Naive thymus-derived CD4-positive, alpha-beta T cell (primary cell): ENCODE measurements around the gene PPP1R13L. TPM values are rescaled to one million over a fixed set of nuclear protein-coding genes. Genes with fewer than 3 reads are reported as not detected.

Source experiments
- ATAC-seq: fragments of 150-1000 bp; cut with Tn5 transposase; 2 replicates; pipeline ENCODE4 v1.10.0; 2021; ENCODE audit warnings: mild to moderate bottlenecking, moderate library complexity
- CTCF ChIA-PET: fragments of 350-600 bp; sonication (Branson Sonifier 250); formaldehyde crosslinking; loops from one replicate; lab custom pipeline; 2021; ENCODE audit warnings: antibody characterized with exemption; lab: Charles Lee
- POLR2A ChIA-PET: fragments of 350-600 bp; sonication (Branson Sonifier 250); formaldehyde crosslinking; loops from one replicate; lab custom pipeline; 2021; ENCODE audit warnings: antibody characterized with exemption, inconsistent platforms; lab: Charles Lee
- DNase-seq, 9 donors: peaks; one replicate each; pipeline versions ENCODE4 v3.0.0 to v3.0.0-alpha.2; 2020 to 2022; ENCODE audit warnings: mixed read lengths in 1 of 9
- H3K27ac ChIP-seq: one replicate; pipeline ENCODE4 v1.7.0; 2013; ENCODE audit warnings: mild to moderate bottlenecking, low read depth, low read length, moderate library complexity
- H3K27me3 ChIP-seq, 2 donors: one replicate each; pipeline ENCODE4 v1.7.0; 2013; ENCODE audit warnings: low read length in 2 of 2, mild to moderate bottlenecking in 2 of 2, moderate library complexity in 2 of 2; ENCODE audit not compliant: control insufficient read depth in 2 of 2, insufficient read depth in 2 of 2
- H3K36me3 ChIP-seq, 3 experiments: 1 replicate in 2 of 3; 2 replicates in 1 of 3; pipeline ENCODE4 v1.7.0; 2013; ENCODE audit warnings: low read length in 3 of 3, mild to moderate bottlenecking in 3 of 3, moderate library complexity in 1 of 3; ENCODE audit not compliant: insufficient read depth in 3 of 3, control insufficient read depth in 2 of 3
- H3K4me1 ChIP-seq, 2 donors: one replicate each; pipeline ENCODE4 v1.7.0; 2013; ENCODE audit warnings: low read length in 2 of 2, mild to moderate bottlenecking in 2 of 2, moderate library complexity in 1 of 2; ENCODE audit not compliant: control insufficient read depth in 2 of 2, insufficient read depth in 2 of 2
- H3K4me3 ChIP-seq: 2 replicates; pipeline ENCODE4 v1.7.0; 2013; ENCODE audit warnings: mild to moderate bottlenecking, low read length
- H3K9me3 ChIP-seq, 3 experiments: 1 replicate in 2 of 3; 2 replicates in 1 of 3; pipeline ENCODE4 v1.7.0; 2013; ENCODE audit warnings: low read length in 3 of 3; ENCODE audit not compliant: control insufficient read depth in 2 of 3
- H3K27ac Mint-ChIP-seq, 9 donors: one replicate each; pipeline ENCODE4 v1.8.0; 2020 to 2022; ENCODE audit warnings: mixed read lengths in 9 of 9, mild to moderate bottlenecking in 8 of 9, moderate library complexity in 5 of 9, inconsistent platforms in 2 of 9
- H3K27me3 Mint-ChIP-seq, 5 donors: one replicate each; pipeline ENCODE4 v1.8.0; 2021 to 2022; ENCODE audit warnings: mixed read lengths in 5 of 5, mild to moderate bottlenecking in 1 of 5
- H3K36me3 Mint-ChIP-seq, 5 donors: one replicate each; pipeline ENCODE4 v1.8.0; 2020 to 2022; ENCODE audit warnings: mixed read lengths in 5 of 5, mild to moderate bottlenecking in 3 of 5, inconsistent platforms in 1 of 5
- H3K4me1 Mint-ChIP-seq, 7 donors: one replicate each; pipeline ENCODE4 v1.8.0; 2020 to 2022; ENCODE audit warnings: mixed read lengths in 7 of 7, mild to moderate bottlenecking in 3 of 7, inconsistent platforms in 1 of 7
- H3K4me3 Mint-ChIP-seq, 10 donors: one replicate each; pipeline ENCODE4 v1.8.0; 2020 to 2022; ENCODE audit warnings: mild to moderate bottlenecking in 10 of 10, mixed read lengths in 10 of 10, moderate library complexity in 6 of 10, inconsistent platforms in 2 of 10
- H3K9me3 Mint-ChIP-seq, 11 donors: one replicate each; pipeline ENCODE4 v1.8.0; 2020 to 2022; ENCODE audit warnings: mixed read lengths in 11 of 11, mild to moderate bottlenecking in 4 of 11, inconsistent platforms in 1 of 11, moderate library complexity in 1 of 11
- intact Hi-C, 2 donors: fragments of 100-400 bp; cut with micrococcal nuclease; formaldehyde crosslinking; loops; one replicate each; pipeline ENCODE4 v1.15.1; 2023
- polyA plus RNA-seq, 2 donors: library from polyadenylated mRNA; unstranded; fragments of 300-500 nt; fragmentation: Illumina TruSeq; gene quantifications; one replicate each; pipeline ENCODE4 v1.2.3, GENCODE V29; 2021
- total RNA-seq, 6 experiments: library from RNA in 5 of 6; stranded (reverse) in 5 of 6; gene quantifications; 1 replicate in 5 of 6; 2 replicates in 1 of 6; pipeline ENCODE4 v1.2.3 and lab custom pipeline; 2021 to 2026

PPP1R13L gene
- total and polyA plus RNA-seq, 7 experiments from 2014 or later: 0.56 to 24.4 (median 3.2) TPM

DNA sequence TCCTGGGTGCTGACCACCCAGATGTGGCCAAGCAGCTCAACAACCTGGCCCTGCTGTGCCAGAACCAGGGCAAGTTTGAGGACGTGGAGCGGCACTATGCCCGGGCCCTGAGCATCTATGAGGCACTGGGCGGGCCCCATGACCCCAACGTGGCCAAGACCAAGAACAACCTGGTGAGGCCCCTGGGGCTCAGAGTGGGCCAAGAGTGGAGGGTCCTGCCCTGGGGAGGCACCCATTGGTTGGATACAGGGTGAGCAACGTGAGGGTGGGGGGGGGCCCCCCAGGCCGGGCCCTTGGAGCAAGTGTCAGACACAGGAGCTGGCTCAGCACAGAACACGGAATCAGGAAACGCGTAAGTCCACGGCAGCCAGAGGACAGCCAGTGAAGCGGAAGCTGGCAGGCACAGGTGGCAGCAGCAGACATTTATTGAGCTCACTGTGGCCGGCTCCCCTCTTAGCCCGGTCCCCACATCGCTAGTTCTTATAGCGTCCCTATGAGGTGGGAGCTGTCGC is 55.4 kb downstream of the PPP1R13L start:
- POLR2A ChIA-PET: no interaction called here
- DNase-seq (no peak), ATAC-seq (no peak)
- Histone ChIP-seq H3K4me1 (no peaks in the 10 kb centered on the region), H3K9me3 (no peaks in the 10 kb centered on the region), H3K27me3 (no peaks in the 10 kb centered on the region), H3K4me3 (no peak overlapping the region), H3K36me3 (peaks cover 0 to 43% (median 0%) of the 10 kb centered on the region in 3 experiments), H3K27ac (no peak overlapping the region)
- Mint-ChIP-seq H3K36me3 (peaks cover 0 to 9% (median 4%) of the 10 kb centered on the region in 5 donors), H3K27me3 (peaks cover 6 to 18% (median 6%) of the 10 kb centered on the region in 5 donors), H3K27ac (no peak overlapping the region), H3K4me3 (no peak overlapping the region), H3K4me1 (peaks cover 0 to 3% (median 0%) of the 10 kb centered on the region in 7 donors), H3K9me3 (no peaks in the 10 kb centered on the region)
- CTCF ChIA-PET: no interaction called here
- intact Hi-C loops: no loop called here

DNA sequence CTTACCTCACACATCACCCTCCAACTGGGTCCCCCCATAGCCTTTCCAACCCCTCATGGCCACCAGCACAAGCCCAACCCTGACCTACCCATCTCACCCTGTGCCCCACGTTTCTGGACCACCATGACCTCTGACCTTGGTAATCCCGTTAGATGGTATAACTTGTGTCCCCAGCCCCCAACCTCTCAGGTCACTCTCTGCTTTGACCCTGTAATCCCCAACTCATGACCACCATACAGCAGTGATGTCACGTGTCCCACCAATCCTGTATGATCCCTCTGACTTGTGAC is 55.8 kb downstream of the PPP1R13L start:
- DNase-seq (no peak), ATAC-seq (no peak)
- ChIA-PET CTCF (no interaction called here), POLR2A (no interaction called here)
- Mint-ChIP-seq H3K4me1 (peaks cover 0 to 3% (median 0%) of the 10 kb centered on the region in 7 donors), H3K36me3 (peaks cover 0 to 6% (median 4%) of the 10 kb centered on the region in 5 donors), H3K4me3 (no peak overlapping the region), H3K9me3 (no peaks in the 10 kb centered on the region), H3K27me3 (peaks cover 6 to 22% (median 11%) of the 10 kb centered on the region in 5 donors), H3K27ac (no peak overlapping the region)
- no peaks in the 10 kb centered on the region for H3K27me3 ChIP-seq
- H3K27ac ChIP-seq: no peak overlapping the region
- no peaks in the 10 kb centered on the region for H3K4me1 ChIP-seq
- H3K9me3 ChIP-seq: no peaks in the 10 kb centered on the region
- H3K36me3 ChIP-seq: peaks cover 0 to 39% (median 0%) of the 10 kb centered on the region in 3 experiments
- intact Hi-C loops: no loop called here
- no peak overlapping the region for H3K4me3 ChIP-seq

DNA sequence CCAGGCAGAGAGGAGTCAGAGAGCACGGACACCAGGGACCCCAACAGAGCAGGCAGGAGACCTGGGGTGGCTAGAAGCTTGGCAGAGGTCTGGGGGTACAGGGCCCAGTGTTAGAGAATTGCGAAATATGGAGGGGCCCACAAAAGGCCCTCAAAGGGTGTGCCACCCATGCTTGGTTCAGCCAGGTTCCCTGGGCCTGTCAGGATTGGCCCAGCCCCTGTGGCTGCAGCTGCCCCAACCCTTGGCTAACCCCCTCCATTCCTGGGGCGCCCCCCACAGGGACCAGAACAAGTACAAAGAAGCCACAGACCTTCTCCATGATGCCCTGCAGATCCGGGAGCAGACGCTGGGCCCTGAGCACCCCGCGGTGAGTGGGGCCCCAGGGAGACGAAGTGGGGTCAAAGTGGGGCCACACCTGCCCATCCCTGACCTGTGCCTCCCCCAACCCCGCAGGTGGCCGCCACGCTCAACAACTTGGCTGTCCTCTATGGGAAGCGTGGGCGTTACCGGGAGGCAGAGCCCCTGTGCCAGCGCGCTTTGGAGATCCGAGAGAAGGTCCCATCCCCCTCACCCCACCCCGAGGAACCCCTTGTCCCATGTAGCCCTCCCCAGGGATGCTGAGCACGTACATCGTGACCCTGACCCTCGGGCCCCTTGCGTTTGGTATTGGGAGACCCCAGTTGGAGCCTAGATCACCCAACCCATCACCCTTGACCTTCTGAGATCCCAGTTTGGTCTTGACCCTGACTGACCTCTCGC is 56.3 kb downstream of the PPP1R13L start:
- CTCF ChIA-PET: no interaction called here
- POLR2A ChIA-PET: no interaction called here
- Histone ChIP-seq H3K9me3 (no peaks in the 10 kb centered on the region), H3K36me3 (peaks cover 0 to 33% (median 0%) of the 10 kb centered on the region in 3 experiments), H3K27me3 (no peaks in the 10 kb centered on the region), H3K4me1 (no peaks in the 10 kb centered on the region), H3K4me3 (no peak overlapping the region), H3K27ac (no peak overlapping the region)
- H3K27ac Mint-ChIP-seq: no peak overlapping the region
- no peak for DNase-seq
- no peak overlapping the region for H3K4me3 Mint-ChIP-seq
- intact Hi-C loops: no loop called here
- peaks cover 7 to 23% (median 14%) of the 10 kb centered on the region in 5 donors for H3K27me3 Mint-ChIP-seq
- no peaks in the 10 kb centered on the region for H3K9me3 Mint-ChIP-seq
- peaks cover 0 to 4% (median 3%) of the 10 kb centered on the region in 5 donors for H3K36me3 Mint-ChIP-seq
- no peak for ATAC-seq
- H3K4me1 Mint-ChIP-seq: peaks cover 0 to 3% (median 0%) of the 10 kb centered on the region in 7 donors

DNA sequence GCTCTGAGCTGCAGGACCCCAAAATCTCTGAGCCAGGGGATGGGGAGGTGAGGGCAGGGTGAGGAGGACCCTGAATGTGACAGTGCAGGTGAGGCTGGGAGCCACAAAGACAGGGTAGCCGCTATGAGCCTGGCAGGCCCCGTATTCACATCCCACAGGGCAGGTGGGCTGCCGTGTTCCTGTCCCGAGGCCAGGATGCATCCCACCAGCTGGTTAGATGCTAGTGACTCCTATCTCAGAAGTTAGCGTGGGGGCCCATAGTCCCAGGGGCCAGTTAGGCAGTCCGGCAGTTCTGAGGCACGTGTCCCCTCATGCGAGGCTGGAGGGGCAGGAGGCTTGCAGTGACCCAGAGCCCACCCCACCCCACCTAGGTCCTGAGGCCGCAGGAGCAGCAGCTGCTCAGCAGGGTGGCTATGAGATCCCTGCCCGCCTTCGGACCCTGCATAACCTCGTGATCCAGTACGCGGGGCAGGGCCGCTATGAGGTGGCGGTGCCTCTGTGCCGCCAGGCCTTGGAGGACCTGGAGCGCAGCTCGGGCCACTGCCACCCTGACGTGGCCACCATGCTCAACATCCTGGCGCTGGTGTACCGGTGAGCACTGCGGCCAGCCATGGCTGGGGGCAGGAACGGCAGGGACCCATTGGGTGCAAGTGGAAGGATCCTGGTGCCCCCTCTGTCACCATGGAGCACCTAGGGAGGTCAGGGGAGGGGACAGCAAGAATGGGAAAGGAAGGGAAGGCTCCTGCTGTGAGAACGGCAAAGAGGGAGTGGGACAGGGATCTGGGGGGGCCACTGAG is 57.1 kb downstream of the PPP1R13L start:
- H3K27ac ChIP-seq: no peak overlapping the region
- no peaks in the 10 kb centered on the region for H3K36me3 Mint-ChIP-seq
- peaks cover 0 to 26% (median 0%) of the 10 kb centered on the region in 3 experiments for H3K36me3 ChIP-seq
- no peaks in the 10 kb centered on the region for H3K9me3 Mint-ChIP-seq
- peaks cover 0 to 3% (median 0%) of the 10 kb centered on the region in 7 donors for H3K4me1 Mint-ChIP-seq
- POLR2A ChIA-PET: no interaction called here
- H3K4me3 ChIP-seq: no peak overlapping the region
- H3K4me3 Mint-ChIP-seq: no peak overlapping the region
- no peaks in the 10 kb centered on the region for H3K9me3 ChIP-seq
- CTCF ChIA-PET: no interaction called here
- H3K4me1 ChIP-seq: no peaks in the 10 kb centered on the region
- no peak overlapping the region for H3K27ac Mint-ChIP-seq
- DNase-seq (no peak), ATAC-seq (no peak)
- H3K27me3 ChIP-seq: no peaks in the 10 kb centered on the region
- H3K27me3 Mint-ChIP-seq: peaks cover 8 to 25% (median 16%) of the 10 kb centered on the region in 5 donors
- intact Hi-C loops: no loop called here

DNA sequence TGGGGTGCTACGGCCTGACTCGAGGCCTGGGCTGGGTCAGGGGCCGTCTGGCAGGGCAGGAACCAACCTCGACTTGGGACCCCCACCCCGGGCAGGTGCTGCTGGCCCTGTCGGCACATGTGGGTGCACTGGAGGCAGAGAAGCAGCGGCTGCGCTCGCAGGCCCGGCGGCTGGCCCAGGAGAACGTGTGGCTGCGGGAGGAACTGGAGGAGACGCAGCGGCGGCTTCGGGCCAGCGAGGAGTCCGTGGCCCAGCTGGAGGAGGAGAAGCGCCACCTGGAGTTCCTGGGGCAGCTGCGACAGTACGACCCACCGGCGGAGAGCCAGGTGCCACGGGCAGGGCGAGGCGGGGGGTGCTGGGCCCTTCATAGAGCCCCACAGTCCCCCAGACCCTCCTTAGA is 58.4 kb downstream of the PPP1R13L start:
- H3K4me1 Mint-ChIP-seq: peaks cover 0 to 3% (median 0%) of the 10 kb centered on the region in 7 donors
- H3K27me3 Mint-ChIP-seq: peaks cover 8 to 25% (median 16%) of the 10 kb centered on the region in 5 donors

DNA sequence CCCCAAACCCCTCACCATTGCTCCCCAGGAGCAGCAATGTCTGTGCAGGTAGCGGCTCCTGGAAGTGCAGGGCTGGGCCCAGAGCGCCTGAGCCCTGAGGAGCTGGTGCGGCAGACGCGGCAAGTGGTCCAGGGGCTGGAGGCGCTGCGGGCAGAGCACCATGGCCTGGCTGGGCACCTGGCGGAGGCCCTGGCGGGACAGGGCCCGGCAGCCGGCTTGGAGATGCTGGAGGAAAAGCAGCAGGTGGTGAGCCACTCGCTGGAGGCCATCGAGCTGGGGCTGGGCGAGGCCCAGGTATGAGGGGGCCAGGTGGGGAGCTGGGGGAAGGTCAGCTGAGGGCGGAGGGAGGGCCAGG is 59.4 kb downstream of the PPP1R13L start:
- Mint-ChIP-seq H3K27ac (no peak overlapping the region), H3K27me3 (peaks cover 8 to 25% (median 16%) of the 10 kb centered on the region in 5 donors), H3K4me3 (no peak overlapping the region), H3K36me3 (no peaks in the 10 kb centered on the region), H3K9me3 (no peaks in the 10 kb centered on the region), H3K4me1 (peaks cover 0 to 3% (median 0%) of the 10 kb centered on the region in 7 donors)
- no peak overlapping the region for H3K27ac ChIP-seq
- no peak for DNase-seq
- peaks cover 0 to 3% (median 0%) of the 10 kb centered on the region in 3 experiments for H3K36me3 ChIP-seq
- intact Hi-C loops: no loop called here
- no peak overlapping the region for H3K4me3 ChIP-seq
- CTCF ChIA-PET: interaction anchor here (1.1 kb wide), 1 partner anchor 9 kb away, joined by 8 read pairs; no protein-coding TSS in a partner anchor
- H3K4me1 ChIP-seq: no peaks in the 10 kb centered on the region
- no peak for ATAC-seq
- H3K9me3 ChIP-seq: no peaks in the 10 kb centered on the region
- POLR2A ChIA-PET: no interaction called here
- H3K27me3 ChIP-seq: peaks cover 0 to 6% of the 10 kb centered on the region in 2 donors

More for the DNA sequence above, 58.4 kb downstream of the PPP1R13L start:
- Mint-ChIP-seq H3K27ac (no peak overlapping the region), H3K36me3 (no peaks in the 10 kb centered on the region), H3K4me3 (no peak overlapping the region), H3K9me3 (no peaks in the 10 kb centered on the region)
- Histone ChIP-seq H3K4me3 (no peak overlapping the region), H3K27ac (no peak overlapping the region), H3K36me3 (peaks cover 0 to 13% (median 0%) of the 10 kb centered on the region in 3 experiments), H3K4me1 (no peaks in the 10 kb centered on the region), H3K9me3 (no peaks in the 10 kb centered on the region), H3K27me3 (peaks cover 0 to under 1% of the 10 kb centered on the region in 2 donors)
- ATAC-seq (no peak), DNase-seq (no peak)
- POLR2A ChIA-PET: no interaction called here
- CTCF ChIA-PET: interaction anchor here (1.1 kb wide), 1 partner anchor 10 kb away, joined by 8 read pairs; no protein-coding TSS in a partner anchor
- intact Hi-C loops: no loop called here
